Psoas muscle (tissue), 8 donors: ENCODE results near the gene VENTX. TPM values are rescaled to one million over a fixed set of nuclear protein-coding genes. Genes with fewer than 3 reads are reported as not detected.

ENCODE experiments used
- ATAC-seq, 4 donors: fragments of 200-7000 bp; cut with Tn5 transposase; one replicate each; pipeline ENCODE4 v1.9.1; 2020; ENCODE audit warnings: moderate library complexity in 3 of 4, mild to moderate bottlenecking in 2 of 4
- DNase-seq, 2 donors: peaks; one replicate each; pipeline ENCODE4 v3.0.0-alpha.2; 2020
- H3K27ac ChIP-seq: fragments of 200-600 bp; one replicate; pipeline ENCODE4 v1.8.0; 2022
- H3K27me3 ChIP-seq, 3 donors: fragments of 200-600 bp in 1 of 3; one replicate each; pipeline versions ENCODE4 v1.6.1 to v1.8.0; 2013 to 2022; ENCODE audit warnings: low read length in 2 of 3, mild to moderate bottlenecking in 2 of 3, moderate library complexity in 1 of 3; ENCODE audit not compliant: insufficient read depth in 3 of 3
- H3K36me3 ChIP-seq, 2 donors: fragments of 200-600 bp in 1 of 2; one replicate each; pipeline versions ENCODE4 v1.6.1 to v1.8.0; 2013 to 2022; ENCODE audit warnings: low read depth in 1 of 2, mild to moderate bottlenecking in 1 of 2, moderate library complexity in 1 of 2; ENCODE audit not compliant: insufficient read depth in 1 of 2
- H3K4me1 ChIP-seq: fragments of 200-600 bp; one replicate; pipeline ENCODE4 v1.8.0; 2022
- H3K4me3 ChIP-seq: fragments of 200-600 bp; one replicate; pipeline ENCODE4 v1.8.0; 2022; ENCODE audit warnings: mild to moderate bottlenecking
- H3K9me3 ChIP-seq: fragments of 200-600 bp; one replicate; pipeline ENCODE4 v1.8.0; 2022
- WGBS, 3 donors: extraction: QIAGEN DNeasy Blood & Tissue Kit; methylation state at CpG; one replicate each; pipeline versions ENCODE4 v1.1.6 to v1.1.7; 2013; 5-methylcytosine and 5-hydroxymethylcytosine counted together
- intact Hi-C, 2 donors: fragments of 100-400 bp; cut with DNase I; formaldehyde crosslinking; loops; one replicate each; pipeline versions ENCODE4 v1.11.0 to v1.14.2; 2022
- polyA plus RNA-seq, 3 donors: library from polyadenylated mRNA; stranded (reverse); fragments of 200-250 nt; gene quantifications; one replicate each; pipeline ENCODE4 v1.2.3, GENCODE V29; 2013
- total RNA-seq, 4 donors: library from RNA; stranded (reverse); fragmentation: NEBNext Ultra II Directional in 2 of 4; extraction: Animal tissue kit (Norgen Biotek cat#: 25700) in 2 of 4; gene quantifications; one replicate each; pipeline versions ENCODE4 v1.2.1 to v1.2.4, GENCODE V29; 2021 to 2023
- TF ChIP-seq, protein P1 (sequence below): fragments of 200-600 bp; IDR thresholded peaks from one replicate; pipeline ENCODE4 v1.8.0; 2022; ENCODE audit warnings: antibody characterized with exemption
- donor health status: healthy with polysubstance abuse.
- donor health status: DM: no; HTN: no; CAD: no; lungs with moderate emphysema.
- donor health status: Bipolar disorder and iron deficiency.
- donor health status: healthy.
- donor health status: DM: yes; HTN: yes; CAD: no.
- donor health status: DM: no; HTN: no; CAD: no.
- donor health status: DM: no; HTN: no; CAD: no.
- donor health status: DM: yes; HTN: yes; CAD: no.

Gene VENTX
- total and polyA plus RNA-seq, 7 donors = 0.03 to 0.34 (median 0.24) TPM

DNA sequence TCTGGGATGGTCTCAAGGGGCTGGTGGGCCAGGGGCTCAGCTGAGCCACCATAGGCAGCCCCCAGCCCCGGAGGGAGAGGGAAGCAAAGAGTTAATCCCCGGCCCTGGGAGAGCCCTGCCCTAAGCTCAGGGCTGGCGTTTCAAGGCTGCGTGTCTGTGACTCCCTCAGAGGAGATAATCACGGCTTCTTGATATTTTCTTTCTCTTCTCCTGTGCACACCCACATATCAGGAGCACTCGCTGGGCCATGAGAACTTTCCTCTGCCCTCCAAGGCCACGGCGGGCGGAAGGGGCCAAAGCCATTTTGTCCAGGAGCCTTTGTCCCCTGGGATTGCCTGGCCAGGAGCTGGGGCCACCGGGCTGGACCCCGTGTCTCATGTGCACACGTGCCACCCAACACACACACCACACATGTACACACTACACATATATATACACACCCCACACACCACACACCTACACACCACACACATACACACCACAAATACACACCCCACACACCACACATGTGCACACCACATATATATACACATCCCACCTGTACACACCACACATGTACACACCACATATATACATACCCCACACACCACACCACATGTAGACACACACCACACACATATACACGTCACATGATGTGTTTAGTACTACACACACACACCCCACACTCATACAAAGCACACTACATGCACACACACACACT is 16.9 kb downstream of the VENTX start:
- Histone ChIP-seq H3K36me3 (no peaks in the 10 kb centered on the region), H3K27me3 (peaks cover 0 to 8% (median 0%) of the 10 kb centered on the region in 3 donors), H3K4me3 (no peak overlapping the region), H3K27ac (no peak overlapping the region), H3K9me3 (no peaks in the 10 kb centered on the region), H3K4me1 (peaks cover 9% of the 10 kb centered on the region)
- intact Hi-C loops = no loop called here
- ATAC-seq (no peak), DNase-seq (no peak)
- TF ChIP-seq, protein P1, sequence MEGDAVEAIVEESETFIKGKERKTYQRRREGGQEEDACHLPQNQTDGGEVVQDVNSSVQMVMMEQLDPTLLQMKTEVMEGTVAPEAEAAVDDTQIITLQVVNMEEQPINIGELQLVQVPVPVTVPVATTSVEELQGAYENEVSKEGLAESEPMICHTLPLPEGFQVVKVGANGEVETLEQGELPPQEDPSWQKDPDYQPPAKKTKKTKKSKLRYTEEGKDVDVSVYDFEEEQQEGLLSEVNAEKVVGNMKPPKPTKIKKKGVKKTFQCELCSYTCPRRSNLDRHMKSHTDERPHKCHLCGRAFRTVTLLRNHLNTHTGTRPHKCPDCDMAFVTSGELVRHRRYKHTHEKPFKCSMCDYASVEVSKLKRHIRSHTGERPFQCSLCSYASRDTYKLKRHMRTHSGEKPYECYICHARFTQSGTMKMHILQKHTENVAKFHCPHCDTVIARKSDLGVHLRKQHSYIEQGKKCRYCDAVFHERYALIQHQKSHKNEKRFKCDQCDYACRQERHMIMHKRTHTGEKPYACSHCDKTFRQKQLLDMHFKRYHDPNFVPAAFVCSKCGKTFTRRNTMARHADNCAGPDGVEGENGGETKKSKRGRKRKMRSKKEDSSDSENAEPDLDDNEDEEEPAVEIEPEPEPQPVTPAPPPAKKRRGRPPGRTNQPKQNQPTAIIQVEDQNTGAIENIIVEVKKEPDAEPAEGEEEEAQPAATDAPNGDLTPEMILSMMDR = no peak
- 43 to 62% (median 47%) methylated on average over 13 of the region's 13 CpGs for WGBS, 3 donors

DNA sequence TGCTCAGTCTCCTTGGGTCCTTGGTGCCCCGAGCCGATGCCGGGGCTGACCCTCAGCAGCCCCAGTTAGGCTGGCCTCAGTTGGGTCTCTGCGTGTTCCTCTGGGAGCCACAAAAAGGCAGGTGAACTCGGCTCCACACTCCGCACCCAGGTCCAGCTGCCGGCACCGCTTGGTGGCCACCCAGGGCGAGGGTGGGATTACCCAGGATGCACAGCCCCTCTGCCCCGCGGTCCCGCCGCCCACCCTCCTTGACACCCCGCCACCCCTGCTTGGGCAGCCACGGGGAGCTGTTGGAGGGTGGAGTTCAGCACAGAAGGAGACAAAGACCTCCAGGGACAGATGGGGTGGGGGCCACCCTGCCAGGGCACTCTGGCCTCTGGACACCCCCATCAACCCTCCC is 17.7 kb downstream of the VENTX start:
- no peaks in the 10 kb centered on the region for H3K9me3 ChIP-seq
- no peak for DNase-seq
- H3K36me3 ChIP-seq = no peaks in the 10 kb centered on the region
- H3K4me1 ChIP-seq = peaks cover 9% of the 10 kb centered on the region
- WGBS, 3 donors = 78 to 87% (median 83%) methylated on average over 15 of the region's 15 CpGs
- no peak overlapping the region for H3K27ac ChIP-seq
- intact Hi-C loops = no loop called here
- H3K27me3 ChIP-seq = peaks cover 0 to 2% (median 0%) of the 10 kb centered on the region in 3 donors
- no peak overlapping the region for H3K4me3 ChIP-seq
- ATAC-seq = no peak
- TF ChIP-seq, protein P1 = no peak

DNA sequence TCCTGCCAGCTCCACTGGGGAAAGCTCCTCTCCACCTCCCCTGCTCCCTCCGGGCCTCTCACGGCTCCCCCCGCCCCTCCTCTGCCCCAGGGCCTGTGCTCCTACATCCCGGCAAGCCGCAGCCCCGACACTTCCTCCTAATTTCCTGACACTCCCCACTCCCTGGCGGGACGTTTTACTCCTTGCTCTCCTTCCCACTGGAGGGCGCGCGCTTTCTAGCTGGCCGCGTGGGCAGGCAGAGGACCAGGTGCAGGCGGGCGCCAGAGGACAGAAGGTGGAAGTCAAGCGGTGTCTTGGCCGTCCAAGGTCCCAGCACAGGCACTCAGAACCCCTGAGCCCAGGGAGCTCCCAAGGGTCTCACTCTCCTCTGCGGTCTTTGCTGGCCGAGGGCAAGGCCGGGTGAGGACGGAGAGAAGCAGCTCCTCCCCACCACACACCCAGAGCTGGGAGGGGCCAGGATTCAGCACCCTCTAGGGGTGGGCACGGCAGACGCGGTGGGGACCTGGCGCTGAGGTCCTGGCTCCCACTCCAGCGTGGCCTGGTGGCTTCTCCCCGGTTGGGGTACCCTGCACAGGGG is 19.9 kb downstream of the VENTX start:
- H3K4me1 ChIP-seq = peaks cover 15% of the 10 kb centered on the region
- no peaks in the 10 kb centered on the region for H3K27me3 ChIP-seq
- no peaks in the 10 kb centered on the region for H3K9me3 ChIP-seq
- no peak overlapping the region for H3K27ac ChIP-seq
- intact Hi-C loops = no loop called here
- peak; percentile 63 to 75 for DNase-seq
- TF ChIP-seq, protein P1 = peak; percentile 30
- WGBS, 3 donors = 5 to 10% (median 7%) methylated on average over 21 to 27 of the region's 27 CpGs
- no peaks in the 10 kb centered on the region for H3K36me3 ChIP-seq
- ATAC-seq = peak in 3 of 4 donors; percentile 21 to 40 (median 35)
- H3K4me3 ChIP-seq = peak overlapping the region; percentile 47

DNA sequence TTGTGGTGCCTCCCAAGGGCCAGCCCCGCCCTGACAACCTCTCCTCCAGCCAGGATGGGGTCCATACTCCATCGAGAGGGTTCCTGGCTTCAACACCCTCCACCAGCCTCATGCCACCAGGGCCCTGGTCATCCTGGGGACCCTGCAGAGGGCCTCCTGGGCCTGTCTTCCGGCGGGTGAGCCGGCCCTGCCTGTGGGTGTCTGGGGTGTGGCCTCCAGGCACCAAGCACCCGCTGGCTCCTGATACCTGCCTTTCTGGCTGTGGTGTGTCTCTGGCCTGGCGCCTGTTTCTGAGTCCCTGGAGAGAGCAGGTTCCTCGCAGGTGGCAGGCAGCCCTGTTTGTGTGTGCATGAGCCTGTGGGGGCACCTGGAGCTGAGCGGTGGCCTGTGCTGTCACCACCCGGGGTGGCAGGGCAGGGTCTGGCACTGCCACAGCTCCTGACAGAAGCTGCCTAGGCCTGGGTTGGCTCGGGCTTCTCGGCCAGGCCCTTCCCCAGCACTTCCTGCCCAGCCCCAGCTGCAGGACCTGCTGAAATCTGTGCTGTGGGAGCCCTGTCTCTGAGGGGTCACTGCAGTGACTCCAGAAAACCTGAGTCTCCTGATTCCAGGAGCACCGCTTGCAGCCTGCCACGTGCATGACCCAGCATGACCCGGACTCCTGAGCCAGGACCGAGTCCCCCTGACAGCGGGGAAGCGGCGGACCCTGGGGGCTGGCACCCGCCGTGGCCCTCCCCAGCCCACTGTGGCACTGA is 20.6 kb downstream of the VENTX start:
- Histone ChIP-seq H3K36me3 (no peaks in the 10 kb centered on the region), H3K9me3 (no peaks in the 10 kb centered on the region), H3K27ac (peak overlapping the region; percentile 46), H3K4me3 (peak overlapping the region; percentile 47), H3K4me1 (peaks cover 15% of the 10 kb centered on the region), H3K27me3 (no peaks in the 10 kb centered on the region)
- WGBS, 3 donors = 67 to 70% (median 67%) methylated on average over 18 to 21 of the region's 21 CpGs
- TF ChIP-seq, protein P1 = no peak
- intact Hi-C loops = no loop called here
- no peak for DNase-seq
- ATAC-seq = no peak
